Natural killer cell (primary cell): Measurements from ENCODE around the gene ZNF407. TPM values are rescaled to one million over a fixed set of nuclear protein-coding genes. Genes with fewer than 3 reads are reported as not detected.
"Not testable (repeated sequence)": the region's sequence is repeated elsewhere in the genome, so short reads cannot be mapped to it uniquely, and the experiment has no call there.

Experiments used
- ATAC-seq, 3 donors: fragments of 150-1000 bp in 2 of 3; fragments of 200-7000 bp in 1 of 3; cut with Tn5 transposase; 1 replicate in 1 of 3; 2 replicates in 2 of 3; pipeline ENCODE4 v1.10.0; 2021; ENCODE audit warnings: mild to moderate bottlenecking in 2 of 3, moderate library complexity in 2 of 3
- DNase-seq, 2 donors: peaks; one replicate each; pipeline versions ENCODE4 v3.0.0 to v3.0.0-alpha.2; 2013 to 2021; ENCODE audit warnings: mixed read lengths in 1 of 2
- H3K27ac ChIP-seq: one replicate; pipeline ENCODE4 v1.5.1; 2013; ENCODE audit warnings: mild to moderate bottlenecking, low read length
- H3K27me3 ChIP-seq: one replicate; pipeline ENCODE4 v1.6.1; 2013; ENCODE audit warnings: low read length; ENCODE audit not compliant: control insufficient read depth, insufficient read depth
- H3K36me3 ChIP-seq: one replicate; pipeline ENCODE4 v1.6.1; 2013; ENCODE audit warnings: low read length; ENCODE audit not compliant: control insufficient read depth, insufficient read depth
- H3K4me1 ChIP-seq: one replicate; pipeline ENCODE4 v1.6.1; 2013; ENCODE audit warnings: low read length; ENCODE audit not compliant: control insufficient read depth, insufficient read depth
- H3K4me3 ChIP-seq: one replicate; pipeline ENCODE4 v1.5.1; 2013; ENCODE audit warnings: low read length
- H3K9me3 ChIP-seq: one replicate; pipeline ENCODE4 v1.6.1; 2013; ENCODE audit warnings: low read length; ENCODE audit not compliant: control insufficient read depth, insufficient read depth
- H3K27ac Mint-ChIP-seq, 2 donors: one replicate each; pipeline ENCODE4 v1.8.0; 2022; ENCODE audit warnings: mild to moderate bottlenecking in 2 of 2, mixed read lengths in 2 of 2, moderate library complexity in 1 of 2
- H3K27me3 Mint-ChIP-seq, 2 donors: one replicate each; pipeline ENCODE4 v1.8.0; 2022; ENCODE audit warnings: low read depth in 2 of 2, mixed read lengths in 2 of 2
- H3K36me3 Mint-ChIP-seq: one replicate; pipeline ENCODE4 v1.8.0; 2022; ENCODE audit warnings: mixed read lengths
- H3K4me1 Mint-ChIP-seq, 2 donors: one replicate each; pipeline ENCODE4 v1.8.0; 2022; ENCODE audit warnings: mixed read lengths in 2 of 2
- H3K4me3 Mint-ChIP-seq: one replicate; pipeline ENCODE4 v1.8.0; 2022; ENCODE audit warnings: mild to moderate bottlenecking, moderate library complexity, mixed read lengths
- H3K9me3 Mint-ChIP-seq, 2 donors: one replicate each; pipeline ENCODE4 v1.8.0; 2022; ENCODE audit warnings: mixed read lengths in 2 of 2
- WGBS: methylation state at CpG from one replicate; pipeline ENCODE4 v1.1.7; 2013; ENCODE audit warnings: missing lambda C conversion rate; ENCODE audit not compliant: insufficient coverage; 5-methylcytosine and 5-hydroxymethylcytosine counted together
- intact Hi-C: fragments of 100-400 bp; cut with micrococcal nuclease; formaldehyde crosslinking; loops from one replicate; pipeline ENCODE4 v1.14.2; 2022
- total RNA-seq, 4 donors: library from RNA; stranded (reverse); fragments of 120-200 nt in 1 of 4; gene quantifications; one replicate each; pipeline versions ENCODE4 v1.2.3 to v1.2.4, GENCODE V29; 2013 to 2022
- TF ChIP-seq, protein P1 (sequence below): fragments of 200-600 bp; IDR thresholded peaks from one replicate; pipeline ENCODE4 v1.8.0; 2022; ENCODE audit warnings: antibody characterized with exemption

Gene ZNF407
- total RNA-seq, 3 donors from 2014 or later (not counting 1 experiment from before 2014, with no cell fraction given), result 28.4 to 36.7 (median 36.3) TPM

- TF ChIP-seq, protein P1, sequence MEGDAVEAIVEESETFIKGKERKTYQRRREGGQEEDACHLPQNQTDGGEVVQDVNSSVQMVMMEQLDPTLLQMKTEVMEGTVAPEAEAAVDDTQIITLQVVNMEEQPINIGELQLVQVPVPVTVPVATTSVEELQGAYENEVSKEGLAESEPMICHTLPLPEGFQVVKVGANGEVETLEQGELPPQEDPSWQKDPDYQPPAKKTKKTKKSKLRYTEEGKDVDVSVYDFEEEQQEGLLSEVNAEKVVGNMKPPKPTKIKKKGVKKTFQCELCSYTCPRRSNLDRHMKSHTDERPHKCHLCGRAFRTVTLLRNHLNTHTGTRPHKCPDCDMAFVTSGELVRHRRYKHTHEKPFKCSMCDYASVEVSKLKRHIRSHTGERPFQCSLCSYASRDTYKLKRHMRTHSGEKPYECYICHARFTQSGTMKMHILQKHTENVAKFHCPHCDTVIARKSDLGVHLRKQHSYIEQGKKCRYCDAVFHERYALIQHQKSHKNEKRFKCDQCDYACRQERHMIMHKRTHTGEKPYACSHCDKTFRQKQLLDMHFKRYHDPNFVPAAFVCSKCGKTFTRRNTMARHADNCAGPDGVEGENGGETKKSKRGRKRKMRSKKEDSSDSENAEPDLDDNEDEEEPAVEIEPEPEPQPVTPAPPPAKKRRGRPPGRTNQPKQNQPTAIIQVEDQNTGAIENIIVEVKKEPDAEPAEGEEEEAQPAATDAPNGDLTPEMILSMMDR, result no peak
- no peaks in the 10 kb centered on the region for H3K36me3 ChIP-seq
- peaks cover 6 to 10% of the 10 kb centered on the region in 2 donors for H3K27me3 Mint-ChIP-seq
- no peaks in the 10 kb centered on the region for H3K27me3 ChIP-seq
- H3K9me3 Mint-ChIP-seq, result peaks cover 7 to 11% of the 10 kb centered on the region in 2 donors
- H3K4me3 ChIP-seq, result no peak overlapping the region
- H3K4me3 Mint-ChIP-seq, result no peak overlapping the region
- intact Hi-C loops, result no loop called here
- WGBS, result 90% methylated on average over 8 of the region's 8 CpGs
- no peaks in the 10 kb centered on the region for H3K4me1 ChIP-seq
- no peak overlapping the region for H3K27ac ChIP-seq
- H3K27ac Mint-ChIP-seq, result no peak overlapping the region
- no peaks in the 10 kb centered on the region for H3K4me1 Mint-ChIP-seq
- H3K36me3 Mint-ChIP-seq, result peaks cover 15% of the 10 kb centered on the region
- H3K9me3 ChIP-seq, result peaks cover 15% of the 10 kb centered on the region
- no peak for ATAC-seq
- no peak for DNase-seq
Measured at GRCh38 chr18:75081486-75081885, 483.8 kb downstream of the ZNF407 start.

DNA sequence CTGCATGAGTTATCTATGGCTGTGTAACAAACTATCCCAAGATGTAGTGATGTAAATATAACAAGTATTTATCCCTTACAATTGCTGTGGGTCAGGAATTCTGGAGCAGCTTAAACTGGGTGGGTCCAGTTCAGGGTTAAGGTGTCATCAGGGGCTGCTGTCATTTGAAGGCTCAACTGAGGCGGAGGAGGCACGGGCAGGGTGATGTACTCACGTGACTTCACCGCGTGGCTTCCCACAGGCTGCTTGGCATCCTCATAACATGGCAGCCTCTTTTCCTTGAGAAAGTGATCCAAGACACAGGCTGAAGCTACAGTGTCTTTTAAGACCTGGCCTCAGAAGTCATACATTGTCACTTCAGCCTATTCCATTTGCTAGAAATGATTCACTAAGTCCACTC, 485.5 kb downstream of the ZNF407 start:
- H3K4me3 Mint-ChIP-seq, result no peak overlapping the region
- H3K27me3 Mint-ChIP-seq, result peaks cover 6 to 10% of the 10 kb centered on the region in 2 donors
- Histone ChIP-seq H3K27ac (no peak overlapping the region), H3K9me3 (peaks cover 6% of the 10 kb centered on the region), H3K36me3 (no peaks in the 10 kb centered on the region), H3K4me3 (no peak overlapping the region), H3K4me1 (no peaks in the 10 kb centered on the region), H3K27me3 (no peaks in the 10 kb centered on the region)
- no peak for ATAC-seq
- no peak overlapping the region for H3K27ac Mint-ChIP-seq
- WGBS, result 96% methylated on average over 5 of the region's 5 CpGs
- peaks cover 3% of the 10 kb centered on the region for H3K36me3 Mint-ChIP-seq
- TF ChIP-seq, protein P1, result no peak
- peaks cover 2% of the 10 kb centered on the region in 2 donors for H3K9me3 Mint-ChIP-seq
- DNase-seq, result no peak
- H3K4me1 Mint-ChIP-seq, result no peaks in the 10 kb centered on the region
- intact Hi-C loops, result no loop called here

DNA sequence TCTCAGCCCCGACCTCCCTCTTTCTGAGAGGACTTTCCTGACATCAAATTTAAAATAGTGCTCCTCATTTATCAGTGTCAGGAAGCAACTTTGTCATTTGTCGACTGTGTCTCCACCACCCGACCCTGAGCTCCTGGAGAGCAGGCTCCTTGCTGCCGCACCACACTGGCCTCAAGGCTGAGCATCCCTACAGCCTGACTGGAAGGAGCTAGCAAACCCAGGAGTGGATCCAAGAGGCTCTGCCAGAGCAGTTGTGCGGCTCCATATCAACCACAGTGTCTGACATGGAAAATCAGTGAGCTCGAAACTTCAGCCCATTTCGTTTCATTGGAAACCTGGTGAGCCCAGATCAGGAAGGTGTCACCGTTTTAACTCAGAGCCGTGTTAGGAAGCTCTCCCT, 486.1 kb downstream of the ZNF407 start:
- intact Hi-C loops, result no loop called here
- TF ChIP-seq, protein P1, result no peak
- Histone ChIP-seq H3K27me3 (no peaks in the 10 kb centered on the region), H3K36me3 (no peaks in the 10 kb centered on the region), H3K27ac (no peak overlapping the region), H3K4me3 (no peak overlapping the region), H3K4me1 (no peaks in the 10 kb centered on the region), H3K9me3 (peaks cover 3% of the 10 kb centered on the region)
- Mint-ChIP-seq H3K27ac (no peak overlapping the region), H3K27me3 (peaks cover 6 to 10% of the 10 kb centered on the region in 2 donors), H3K4me1 (no peaks in the 10 kb centered on the region), H3K4me3 (no peak overlapping the region), H3K36me3 (no peaks in the 10 kb centered on the region), H3K9me3 (no peaks in the 10 kb centered on the region)
- DNase-seq (no peak), ATAC-seq (no peak)
- 90% methylated on average over 9 of the region's 9 CpGs for whole genome bisulfite sequencing

DNA sequence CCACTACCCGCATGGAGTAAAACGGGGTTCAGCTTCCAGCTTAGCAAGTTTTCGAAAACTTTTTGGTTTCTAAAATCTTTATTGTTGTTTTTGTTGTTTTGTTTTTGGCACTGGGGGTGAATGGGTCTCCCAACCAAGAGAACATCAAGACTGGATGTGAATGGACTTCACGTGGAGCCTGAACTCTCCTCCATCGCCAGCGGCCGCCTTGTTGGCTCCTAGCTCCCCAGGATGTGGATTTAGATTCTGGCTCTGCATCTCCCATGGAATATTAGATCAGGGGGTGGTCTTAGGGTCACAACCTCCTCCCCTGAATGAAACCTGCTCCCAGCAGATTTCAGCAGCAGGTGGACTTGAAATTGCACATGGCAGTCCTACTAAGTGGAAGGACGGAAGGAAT, 488.0 kb downstream of the ZNF407 start:
- H3K36me3 Mint-ChIP-seq, H3K4me3 ChIP-seq, intact Hi-C loops, ATAC-seq, H3K36me3 ChIP-seq, H3K27ac ChIP-seq, H3K4me3 Mint-ChIP-seq, DNase-seq, H3K27me3 ChIP-seq, H3K4me1 Mint-ChIP-seq, H3K27ac Mint-ChIP-seq, H3K4me1 ChIP-seq, H3K9me3 Mint-ChIP-seq, H3K9me3 ChIP-seq, H3K27me3 Mint-ChIP-seq: not testable (repeated sequence)
- 98% methylated on average over 8 of the region's 8 CpGs for WGBS
